ENCODE results near the gene PGBD5. TPM values are rescaled to one million over a fixed set of nuclear protein-coding genes. Genes with fewer than 3 reads are reported as not detected.

The PGBD5 gene
- total RNA-seq, 1 donor from 2014 or later, result 1.0 TPM

GRCh38 chr1:230286890-230287269 lies 139.3 kb downstream of the PGBD5 start:
- Mint-ChIP-seq H3K9me3 (ENCODE audit: unreplicated experiment) (no peaks in the 10 kb centered on the region), H3K4me1 (ENCODE audit: unreplicated experiment) (no peaks in the 10 kb centered on the region), H3K27me3 (ENCODE audit: unreplicated experiment) (peaks cover 2% of the 10 kb centered on the region), H3K27ac (ENCODE audit: unreplicated experiment) (no peak overlapping the region), H3K36me3 (ENCODE audit: unreplicated experiment) (peaks cover 13% of the 10 kb centered on the region), H3K4me3 (ENCODE audit: unreplicated experiment) (no peak overlapping the region)
- no peak for DNase-seq (ENCODE audit: extremely low spot score, unreplicated experiment)
- TF ChIP-seq, protein P1, sequence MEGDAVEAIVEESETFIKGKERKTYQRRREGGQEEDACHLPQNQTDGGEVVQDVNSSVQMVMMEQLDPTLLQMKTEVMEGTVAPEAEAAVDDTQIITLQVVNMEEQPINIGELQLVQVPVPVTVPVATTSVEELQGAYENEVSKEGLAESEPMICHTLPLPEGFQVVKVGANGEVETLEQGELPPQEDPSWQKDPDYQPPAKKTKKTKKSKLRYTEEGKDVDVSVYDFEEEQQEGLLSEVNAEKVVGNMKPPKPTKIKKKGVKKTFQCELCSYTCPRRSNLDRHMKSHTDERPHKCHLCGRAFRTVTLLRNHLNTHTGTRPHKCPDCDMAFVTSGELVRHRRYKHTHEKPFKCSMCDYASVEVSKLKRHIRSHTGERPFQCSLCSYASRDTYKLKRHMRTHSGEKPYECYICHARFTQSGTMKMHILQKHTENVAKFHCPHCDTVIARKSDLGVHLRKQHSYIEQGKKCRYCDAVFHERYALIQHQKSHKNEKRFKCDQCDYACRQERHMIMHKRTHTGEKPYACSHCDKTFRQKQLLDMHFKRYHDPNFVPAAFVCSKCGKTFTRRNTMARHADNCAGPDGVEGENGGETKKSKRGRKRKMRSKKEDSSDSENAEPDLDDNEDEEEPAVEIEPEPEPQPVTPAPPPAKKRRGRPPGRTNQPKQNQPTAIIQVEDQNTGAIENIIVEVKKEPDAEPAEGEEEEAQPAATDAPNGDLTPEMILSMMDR (IDR thresholded peaks at IDR 0.05), result no peak

DNA sequence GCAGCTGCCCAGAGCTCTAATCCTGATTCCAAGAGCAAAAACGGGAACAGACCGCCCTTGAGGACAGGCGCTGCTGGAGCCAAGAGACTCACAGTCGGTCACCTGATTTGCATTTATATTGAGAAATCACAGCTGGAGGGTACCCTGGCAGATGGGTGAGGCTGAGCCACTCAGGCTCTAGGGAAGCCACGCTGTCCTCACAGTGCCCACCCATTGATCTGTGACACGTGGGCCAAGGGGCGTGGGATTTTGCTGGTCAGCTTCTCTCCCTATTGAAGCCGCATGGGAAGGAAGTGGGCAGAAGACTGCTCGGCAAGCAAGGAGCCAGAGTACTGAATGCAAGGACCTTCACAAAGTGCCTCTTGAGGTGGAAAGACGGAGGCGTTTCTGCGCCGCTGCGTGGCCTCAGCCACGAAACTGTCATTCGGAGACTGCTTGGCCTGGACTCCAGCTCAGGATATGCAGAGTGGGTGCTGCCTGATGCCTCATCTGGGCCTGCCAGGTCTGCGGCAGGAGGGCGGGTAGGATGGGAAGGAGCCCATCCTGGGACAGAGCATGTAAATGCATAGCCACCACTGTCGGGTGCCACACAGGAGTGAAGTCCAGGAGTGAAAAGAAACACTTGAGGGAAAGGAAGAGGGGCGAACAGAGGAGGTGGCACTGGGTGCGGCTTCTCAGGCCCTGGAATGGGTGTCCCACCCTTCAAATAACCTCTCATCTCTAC lies 139.8 kb downstream of the PGBD5 start:
- H3K36me3 Mint-ChIP-seq (ENCODE audit: unreplicated experiment), result peaks cover 13% of the 10 kb centered on the region
- H3K4me3 Mint-ChIP-seq (ENCODE audit: unreplicated experiment), result no peak overlapping the region
- no peak overlapping the region for H3K27ac Mint-ChIP-seq (ENCODE audit: unreplicated experiment)
- no peaks in the 10 kb centered on the region for H3K4me1 Mint-ChIP-seq (ENCODE audit: unreplicated experiment)
- TF ChIP-seq, protein P1 (IDR thresholded peaks at IDR 0.05), result no peak
- no peak for DNase-seq (ENCODE audit: extremely low spot score, unreplicated experiment)
- no peaks in the 10 kb centered on the region for H3K27me3 Mint-ChIP-seq (ENCODE audit: unreplicated experiment)
- H3K9me3 Mint-ChIP-seq (ENCODE audit: unreplicated experiment), result no peaks in the 10 kb centered on the region

DNA sequence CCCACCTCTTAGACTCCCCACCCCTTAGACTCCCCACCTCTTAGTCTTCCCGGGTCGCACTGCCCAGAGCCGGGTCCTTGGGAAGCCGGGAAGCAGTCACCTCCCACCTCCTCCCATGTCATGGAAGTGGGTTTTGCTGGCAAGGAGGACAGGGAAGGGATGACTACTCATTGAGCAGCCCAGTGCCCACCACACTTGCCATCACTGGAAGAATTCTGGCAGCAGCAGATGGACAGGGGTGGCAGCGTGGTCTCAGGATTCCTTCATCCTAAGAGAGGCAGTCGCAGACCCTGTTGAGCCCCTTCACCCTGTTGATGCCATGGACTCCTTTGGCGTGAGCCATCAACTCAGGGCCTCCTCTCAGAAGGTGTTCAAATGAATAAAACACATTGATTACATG lies 140.8 kb downstream of the PGBD5 start:
- Mint-ChIP-seq H3K27ac (ENCODE audit: unreplicated experiment) (no peak overlapping the region), H3K27me3 (ENCODE audit: unreplicated experiment) (no peaks in the 10 kb centered on the region), H3K4me1 (ENCODE audit: unreplicated experiment) (no peaks in the 10 kb centered on the region), H3K9me3 (ENCODE audit: unreplicated experiment) (no peaks in the 10 kb centered on the region), H3K4me3 (ENCODE audit: unreplicated experiment) (no peak overlapping the region), H3K36me3 (ENCODE audit: unreplicated experiment) (peaks cover 18% of the 10 kb centered on the region)
- no peak for DNase-seq (ENCODE audit: extremely low spot score, unreplicated experiment)
- TF ChIP-seq, protein P1 (IDR thresholded peaks at IDR 0.05), result no peak

DNA sequence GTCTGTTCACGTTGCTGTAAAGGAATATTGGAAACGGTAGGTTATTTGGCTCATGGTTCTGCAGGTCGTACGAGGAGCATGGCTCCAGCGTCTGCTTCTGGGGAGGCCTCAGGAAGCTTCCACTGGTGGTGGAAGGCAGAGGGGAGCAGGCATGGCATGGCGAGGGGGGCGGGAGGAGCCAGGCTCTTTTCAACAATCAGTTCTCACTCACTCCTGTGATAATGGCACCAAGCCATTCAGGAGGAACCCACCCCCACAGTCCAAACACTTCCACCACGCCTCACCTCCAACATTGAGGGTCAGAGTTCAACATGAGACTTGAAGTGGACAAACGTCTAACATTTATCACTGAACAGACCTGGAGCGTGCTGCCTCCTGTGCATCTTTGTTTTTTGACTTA lies 141.2 kb downstream of the PGBD5 start:
- H3K27me3 Mint-ChIP-seq (ENCODE audit: unreplicated experiment), result no peaks in the 10 kb centered on the region
- H3K9me3 Mint-ChIP-seq (ENCODE audit: unreplicated experiment), result no peaks in the 10 kb centered on the region
- TF ChIP-seq, protein P1 (IDR thresholded peaks at IDR 0.05), result no peak
- H3K4me3 Mint-ChIP-seq (ENCODE audit: unreplicated experiment), result no peak overlapping the region
- peaks cover 21% of the 10 kb centered on the region for H3K36me3 Mint-ChIP-seq (ENCODE audit: unreplicated experiment)
- no peaks in the 10 kb centered on the region for H3K4me1 Mint-ChIP-seq (ENCODE audit: unreplicated experiment)
- H3K27ac Mint-ChIP-seq (ENCODE audit: unreplicated experiment), result no peak overlapping the region
- DNase-seq (ENCODE audit: extremely low spot score, unreplicated experiment), result no peak

GRCh38 chr1:230283678-230284077 lies 142.5 kb downstream of the PGBD5 start:
- Mint-ChIP-seq H3K27me3 (ENCODE audit: unreplicated experiment) (no peaks in the 10 kb centered on the region), H3K4me1 (ENCODE audit: unreplicated experiment) (no peaks in the 10 kb centered on the region), H3K9me3 (ENCODE audit: unreplicated experiment) (no peaks in the 10 kb centered on the region), H3K36me3 (ENCODE audit: unreplicated experiment) (peaks cover 25% of the 10 kb centered on the region), H3K27ac (ENCODE audit: unreplicated experiment) (no peak overlapping the region), H3K4me3 (ENCODE audit: unreplicated experiment) (no peak overlapping the region)
- no peak for DNase-seq (ENCODE audit: extremely low spot score, unreplicated experiment)
- TF ChIP-seq, protein P1 (IDR thresholded peaks at IDR 0.05), result no peak
